Sigmoid colon (tissue), 4 donors: Measurements from ENCODE around the gene TUBB1.

Experiments used
- CTCF ChIP-seq, 4 experiments: fragments of 450-650 bp in 3 of 4; fragments of 200-600 bp in 1 of 4; IDR thresholded peaks; one replicate each; pipeline ENCODE4 v1.5.1; 2016 to 2019; ENCODE audit warnings: antibody characterized with exemption in 4 of 4, mild to moderate bottlenecking in 3 of 4, moderate library complexity in 2 of 4
- POLR2AphosphoS5 ChIP-seq, 4 donors: sonication (generic); formaldehyde crosslinking; IDR thresholded peaks; one replicate each; pipeline ENCODE4 v1.6.1; 2017; ENCODE audit warnings: antibody characterized with exemption in 4 of 4

- TF ChIP-seq CTCF (IDR thresholded peaks at IDR 0.05) (no peak), POLR2AphosphoS5 (IDR thresholded peaks at IDR 0.05) (no peak)
Observed at GRCh38 chr20:59002388-59002787, 16.8 kb upstream of the TUBB1 start.
